GM12878 (cell line): ENCODE data around the gene ZSWIM7. TPM values are rescaled to one million over a fixed set of nuclear protein-coding genes. Genes with fewer than 3 reads are reported as not detected.

Experiments
- ATAC-seq: fragments of 200-7000 bp; cut with Tn5 transposase; 3 replicates; pipeline ENCODE4 v1.9.1; 2020; ENCODE audit warnings: mild to moderate bottlenecking, moderate library complexity
- BruUV-seq: library from RNA; stranded (reverse); fragments of 400-500 nt; replicated peaks from 2 replicates; lab custom pipeline; 2021; lab: Mats Ljungman, UMichigan
- CTCF ChIA-PET: fragments of 300-600 bp; sonication (Branson Sonifier 250); formaldehyde crosslinking; extraction: SDS; loops from one replicate; lab custom pipeline; 2021; ENCODE audit warnings: inconsistent platforms; lab: Yijun Ruan, JAX
- POLR2A ChIA-PET: fragments of 350-600 bp; formaldehyde crosslinking; extraction: SDS; loops from one replicate; lab custom pipeline; 2021; ENCODE audit warnings: inconsistent platforms; lab: Charles Lee
- RAD21 ChIA-PET: fragments of 300-600 bp; sonication (Branson Sonifier 250); formaldehyde crosslinking; loops from one replicate; lab custom pipeline; 2023; ENCODE audit warnings: antibody characterized with exemption; ENCODE audit not compliant: unreplicated experiment; lab: Charles Lee
- SMC1A ChIA-PET: fragments of 300-600 bp; sonication (Branson Sonifier 250); formaldehyde crosslinking; loops from one replicate; lab custom pipeline; 2023; ENCODE audit not compliant: unreplicated experiment, uncharacterized antibody; lab: Charles Lee
- DNase-seq: peaks from one replicate; pipeline ENCODE4 v3.0.0-alpha.2; 2011; ENCODE audit warnings: low read depth, low spot score
- FAIRE-seq: peaks from 3 replicates; lab custom pipeline; 2011; peaks lifted over from hg19 to GRCh38; lab: Jason Lieb, UNC
- H2AFZ ChIP-seq: 2 replicates; pipeline ENCODE4 v1.6.0; 2011; ENCODE audit warnings: low read depth, low read length, control low read depth; ENCODE audit not compliant: control insufficient read depth
- H3K27ac ChIP-seq: 2 replicates; pipeline ENCODE4 v1.5.1; 2011; ENCODE audit warnings: control low read depth; ENCODE audit not compliant: control insufficient read depth, insufficient read depth
- H3K27me3 ChIP-seq, 2 experiments: replicated peaks in 1 of 2; 2 replicates each; pipeline versions ENCODE4 v1.6.0 to v1.6.1; 2011; ENCODE audit warnings: low read length in 1 of 2; ENCODE audit not compliant: control insufficient read depth in 2 of 2, insufficient read depth in 2 of 2
- H3K36me3 ChIP-seq, 2 experiments: 2 replicates each; pipeline ENCODE4 v1.5.1; 2011; ENCODE audit warnings: low read length in 1 of 2; ENCODE audit not compliant: control insufficient read depth in 2 of 2, insufficient read depth in 2 of 2
- H3K4me1 ChIP-seq: 2 replicates; pipeline ENCODE4 v1.6.1; 2011; ENCODE audit warnings: mild to moderate bottlenecking, low read length, moderate library complexity, mixed read lengths; ENCODE audit not compliant: control insufficient read depth, insufficient read depth
- H3K4me2 ChIP-seq: 2 replicates; pipeline ENCODE4 v1.6.0; 2011; ENCODE audit warnings: control low read depth; ENCODE audit not compliant: control insufficient read depth, insufficient read depth
- H3K4me3 ChIP-seq: fragments of 200-600 bp; sonication (generic); 2 replicates; pipeline ENCODE4 v1.5.1; 2016
- H3K79me2 ChIP-seq: 2 replicates; pipeline ENCODE4 v1.6.0; 2011; ENCODE audit warnings: low read length; ENCODE audit not compliant: control insufficient read depth, insufficient read depth
- H3K9ac ChIP-seq: 2 replicates; pipeline ENCODE4 v1.8.0; 2011; ENCODE audit warnings: low read length, control low read depth, mixed read lengths; ENCODE audit not compliant: control insufficient read depth, insufficient read depth
- H3K9me3 ChIP-seq: replicated peaks from 3 replicates; pipeline ENCODE4 v1.5.1; 2011; ENCODE audit warnings: mild to moderate bottlenecking, low read length; ENCODE audit not compliant: control insufficient read depth, insufficient read depth
- H4K20me1 ChIP-seq: 2 replicates; pipeline ENCODE4 v1.6.0; 2011; ENCODE audit not compliant: control insufficient read depth, insufficient read depth
- FOXK2 ChIP-seq: fragments of 450-650 bp; IDR thresholded peaks from 2 replicates; pipeline ENCODE4 v1.6.1; 2017; ENCODE audit warnings: mild to moderate bottlenecking, moderate library complexity
- HDAC6 ChIP-seq: fragments of 200-600 bp; sonication (generic); IDR thresholded peaks from one replicate; pipeline ENCODE4 v1.8.0; 2017; ENCODE audit warnings: antibody characterized with exemption; ENCODE audit not compliant: unreplicated experiment
- MLLT1 ChIP-seq: fragments of 450-650 bp; IDR thresholded peaks from 2 replicates; pipeline ENCODE4 v1.6.1; 2016; ENCODE audit warnings: mild to moderate bottlenecking
- RCOR1 ChIP-seq: conservative IDR thresholded peaks from 2 replicates; pipeline ENCODE4 v1.6.1; 2012; ENCODE audit warnings: low read depth, low read length, improper control_type of control experiment
- USF1 ChIP-seq: IDR thresholded peaks from 2 replicates; pipeline ENCODE4 v1.6.1; 2011; ENCODE audit warnings: borderline replicate concordance, low read depth, mild to moderate bottlenecking, moderate library complexity, mixed read lengths, low read length; ENCODE audit not compliant: insufficient read depth; ENCODE audit errors: extremely low read length
- ZNF384 ChIP-seq: IDR thresholded peaks from 2 replicates; pipeline ENCODE4 v1.6.1; 2012; ENCODE audit warnings: low read depth, mild to moderate bottlenecking, low read length, improper control_type of control experiment, borderline replicate concordance
- WGBS: methylation state at CpG from one replicate; pipeline ENCODE4 v1.1.6; 2016; ENCODE audit warnings: low lambda C conversion rate; ENCODE audit not compliant: insufficient replicate concordance, insufficient coverage; ENCODE audit errors: missing lambda C conversion rate; 5-methylcytosine and 5-hydroxymethylcytosine counted together
- in situ Hi-C: fragments of 300-500 bp; cut with MboI; formaldehyde crosslinking; loops from 9 replicates; pipeline ENCODE4 v1.14.3; 2018; ENCODE audit warnings: mixed read lengths
- intact Hi-C: fragments of 100-400 bp; cut with micrococcal nuclease; formaldehyde crosslinking; loops from one replicate; pipeline ENCODE4 v1.14.2; 2022; ENCODE audit not compliant: unreplicated experiment
- polyA plus RNA-seq, 11 experiments: library from polyadenylated mRNA; depleted of rRNA in 4 of 11; unstranded in 6 of 11; stranded (reverse) in 5 of 11; fragments of >200 nt; fragmentation: Nextera tagmentation in 4 of 11; fragmentation: Illumina TruSeq in 1 of 11; extraction: Ambion mirVana in 4 of 11; extraction: Trizol in 1 of 11; gene quantifications; 1 replicate in 1 of 11; 2 replicates in 10 of 11; pipeline versions ENCODE4 v1.2.1 to v1.2.3, GENCODE V29; 2011 to 2016; ENCODE audit warnings: inconsistent platforms in 2 of 11, missing spikeins in 2 of 11, low read depth in 1 of 11
- total RNA-seq, 4 experiments: library from RNA; depleted of rRNA in 3 of 4; stranded (reverse); fragments of >200 nt in 3 of 4; fragmentation: Illumina TruSeq in 1 of 4; extraction: Trizol in 1 of 4; gene quantifications; 2 replicates each; pipeline versions ENCODE4 v1.2.1 to v1.2.3, GENCODE V29; 2013 to 2021

Gene ZSWIM7
- total and polyA plus RNA-seq, 10 of the 15 experiments (the other 5 are each of a cell fraction or from before 2014, with no cell fraction given), result 7.0 to 26.6 (median 9.9) TPM

DNA sequence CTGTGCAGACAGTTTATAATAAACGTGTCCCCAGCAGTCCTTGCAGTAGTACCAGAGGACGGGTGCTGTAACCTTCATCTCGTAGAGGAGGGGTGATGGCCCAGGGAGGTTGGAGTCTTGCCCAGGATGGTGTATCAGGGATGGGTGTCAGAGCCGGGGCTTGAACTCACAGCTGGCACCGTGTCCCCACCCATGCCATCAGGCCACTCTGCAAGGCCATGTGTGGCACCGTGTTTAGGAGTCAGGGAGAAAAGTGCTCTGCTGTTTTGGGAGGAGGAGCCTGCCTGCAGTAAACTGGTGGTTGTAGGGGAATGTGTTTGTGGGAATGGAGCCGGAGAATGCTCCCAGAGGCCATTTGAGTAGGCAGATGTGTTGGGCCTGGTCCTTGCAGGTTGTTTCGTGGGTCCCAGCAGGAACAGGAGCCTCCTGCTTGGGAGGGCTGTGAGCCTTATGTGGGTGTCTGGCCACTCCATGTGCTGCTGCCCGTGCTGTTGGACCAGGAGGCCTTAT is 52.8 kb downstream of the ZSWIM7 start (continued):
- TF ChIP-seq MLLT1 (no peak), FOXK2 (no peak), ZNF384 (no peak), USF1 (no peak)

- no peak for DNase-seq
- peak overlapping the region; percentile 79 for H3K4me2 ChIP-seq
Observed at GRCh38 chr17:15945527-15946191, 53.8 kb downstream of the ZSWIM7 start.

More at GRCh38 chr17:15945527-15946191, 53.8 kb downstream of the ZSWIM7 start:
- intact Hi-C loops, result loop anchor here (1.0 kb wide), 1 partner anchor 53 kb away; no protein-coding TSS in a partner anchor
- TF ChIP-seq HDAC6 (peak; percentile 4), RCOR1 (no peak)
- Histone ChIP-seq H3K9me3 (peaks cover 2% of the 10 kb centered on the region; the same call in 2 of the 3 replicates), H4K20me1 (no peaks in the 10 kb centered on the region), H3K4me1 (no peaks in the 10 kb centered on the region), H3K27me3 (peaks cover 7 to 17% of the 10 kb centered on the region in 2 experiments), H3K27ac (no peak overlapping the region), H3K9ac (no peak overlapping the region), H3K79me2 (no peaks in the 10 kb centered on the region), H3K4me3 (peak overlapping the region; percentile 32; the same call in 1 of the 2 replicates), H3K36me3 (no peaks in the 10 kb centered on the region), H2AFZ (peak overlapping the region; percentile 61)
- ChIA-PET SMC1A (interaction anchor here (1.5 kb wide), 1 partner anchor 52 kb away, joined by 5 read pairs; no protein-coding TSS in a partner anchor), POLR2A (no interaction called here), RAD21 (interaction anchor here (1.4 kb wide), 2 partner anchors 52 to 53 kb away, joined by 3 to 4 read pairs; partner anchors contain the start of gene ZSWIM7), CTCF (interaction anchor here (2.4 kb wide), 1 partner anchor 53 kb away, joined by 10 read pairs; the partner anchor contains the start of genes TTC19 and ZSWIM7)
- in situ Hi-C loops, result no loop called here
- FAIRE-seq (no peak), ATAC-seq (peak; percentile 11)
- BruUV-seq, result no TSS peak
- WGBS, result 30% methylated on average over 58 of the region's 64 CpGs
